IMR-90 (cell line): ENCODE data around the gene DGKZ. TPM values are rescaled to one million over a fixed set of nuclear protein-coding genes. Genes with fewer than 3 reads are reported as not detected.

Experiments used
- ATAC-seq: fragments of 200-7000 bp; cut with Tn5 transposase; 2 replicates; pipeline ENCODE4 v1.9.1; 2020; ENCODE audit warnings: low read depth, mild to moderate bottlenecking, moderate library complexity
- BruUV-seq: library from RNA; stranded (reverse); fragments of 400-500 nt; replicated peaks from 2 replicates; lab custom pipeline; 2021; lab: Mats Ljungman, UMichigan
- CTCF ChIA-PET: fragments of 300-600 bp; formaldehyde crosslinking; extraction: SDS; loops from one replicate; lab custom pipeline; 2021; ENCODE audit warnings: antibody characterized with exemption; lab: Yijun Ruan, JAX
- POLR2A ChIA-PET: fragments of 300-600 bp; sonication (Branson Sonifier 250); formaldehyde crosslinking; loops from one replicate; lab custom pipeline; 2022; ENCODE audit warnings: antibody characterized with exemption; ENCODE audit not compliant: unreplicated experiment; lab: Charles Lee
- DNase-seq: peaks from one replicate; pipeline ENCODE4 v3.0.0; 2013
- H2AFZ ChIP-seq: replicated peaks from 2 replicates; pipeline ENCODE3; 2013; ENCODE audit warnings: low read length, mild to moderate bottlenecking; ENCODE audit not compliant: poor library complexity
- H2AK5ac ChIP-seq: 2 replicates; pipeline ENCODE4 v1.6.1; 2013; ENCODE audit warnings: low read depth, low read length, inconsistent platforms
- H2AK9ac ChIP-seq: replicated peaks from 2 replicates; pipeline ENCODE3; 2013; ENCODE audit warnings: mild to moderate bottlenecking, low read depth, low read length, moderate library complexity; ENCODE audit not compliant: poor library complexity
- H2BK120ac ChIP-seq: 2 replicates; pipeline ENCODE4 v1.6.1; 2013; ENCODE audit warnings: low read depth, low read length, inconsistent platforms
- H2BK15ac ChIP-seq: 3 replicates; pipeline ENCODE4 v1.6.1; 2013; ENCODE audit warnings: low read depth, low read length, inconsistent platforms
- H2BK20ac ChIP-seq: 2 replicates; pipeline ENCODE4 v1.6.1; 2013; ENCODE audit warnings: low read depth, mild to moderate bottlenecking, inconsistent platforms, low read length, moderate library complexity
- H2BK5ac ChIP-seq: 2 replicates; pipeline ENCODE4 v1.6.1; 2013; ENCODE audit warnings: mild to moderate bottlenecking, low read depth, low read length, inconsistent platforms; ENCODE audit not compliant: poor library complexity, severe bottlenecking
- H3K14ac ChIP-seq: replicated peaks from 2 replicates; pipeline ENCODE4 v1.6.1; 2013; ENCODE audit warnings: low read depth, low read length, inconsistent platforms
- H3K18ac ChIP-seq: 2 replicates; pipeline ENCODE4 v1.6.1; 2013; ENCODE audit warnings: low read depth, low read length, control low read depth
- H3K23ac ChIP-seq: 2 replicates; pipeline ENCODE4 v1.6.1; 2013; ENCODE audit warnings: low read depth, low read length, inconsistent platforms
- H3K27ac ChIP-seq: 2 replicates; pipeline ENCODE4 v1.5.1; 2013; ENCODE audit warnings: mild to moderate bottlenecking, control low read depth, low read length; ENCODE audit not compliant: insufficient read depth
- H3K27me3 ChIP-seq: 2 replicates; pipeline ENCODE4 v1.6.1; 2013; ENCODE audit warnings: low read length; ENCODE audit not compliant: control insufficient read depth, insufficient read depth
- H3K36me3 ChIP-seq: 2 replicates; pipeline ENCODE4 v1.6.1; 2013; ENCODE audit warnings: low read length, mixed read lengths; ENCODE audit not compliant: control insufficient read depth, insufficient read depth
- H3K4ac ChIP-seq: 2 replicates; pipeline ENCODE4 v1.6.1; 2013; ENCODE audit warnings: low read depth, low read length, inconsistent platforms
- H3K4me1 ChIP-seq: 2 replicates; pipeline ENCODE4 v1.6.1; 2013; ENCODE audit warnings: low read length, mixed read lengths; ENCODE audit not compliant: control insufficient read depth, insufficient read depth
- H3K4me2 ChIP-seq: 2 replicates; pipeline ENCODE4 v1.6.1; 2013; ENCODE audit warnings: low read depth, mild to moderate bottlenecking, control low read depth, low read length, moderate library complexity
- H3K4me3 ChIP-seq: 2 replicates; pipeline ENCODE4 v1.5.1; 2013; ENCODE audit warnings: low read depth, mild to moderate bottlenecking, control low read depth, low read length, moderate library complexity; ENCODE audit not compliant: insufficient read depth
- H3K56ac ChIP-seq: 2 replicates; pipeline ENCODE4 v1.6.1; 2013; ENCODE audit warnings: low read length, inconsistent platforms; ENCODE audit not compliant: insufficient read depth; ENCODE audit errors: extremely low read depth
- H3K79me1 ChIP-seq, 2 experiments: 2 replicates each; pipeline ENCODE4 v1.6.1; 2013; ENCODE audit warnings: low read length in 2 of 2, inconsistent platforms in 1 of 2, low read depth in 1 of 2
- H3K9ac ChIP-seq: 2 replicates; pipeline ENCODE4 v1.6.1; 2013; ENCODE audit warnings: low read depth, low read length, control low read depth
- H3K9me1 ChIP-seq: 2 replicates; pipeline ENCODE4 v1.6.1; 2013; ENCODE audit warnings: low read length, inconsistent platforms; ENCODE audit not compliant: insufficient read depth
- H3K9me3 ChIP-seq: 2 replicates; pipeline ENCODE4 v1.6.1; 2013; ENCODE audit warnings: low read length; ENCODE audit not compliant: control insufficient read depth, insufficient read depth
- H4K20me1 ChIP-seq: 2 replicates; pipeline ENCODE4 v1.6.1; 2013; ENCODE audit warnings: low read length, inconsistent platforms; ENCODE audit not compliant: insufficient read depth
- H4K5ac ChIP-seq: 2 replicates; pipeline ENCODE4 v1.6.1; 2013; ENCODE audit warnings: mild to moderate bottlenecking, low read depth, low read length, control low read depth
- H4K8ac ChIP-seq, 2 experiments: 2 replicates each; pipeline ENCODE4 v1.6.1; 2013; ENCODE audit warnings: low read depth in 2 of 2, low read length in 2 of 2, control low read depth in 1 of 2, inconsistent platforms in 1 of 2
- H4K91ac ChIP-seq: 2 replicates; pipeline ENCODE4 v1.6.1; 2013; ENCODE audit warnings: low read depth, low read length, inconsistent platforms; ENCODE audit not compliant: insufficient read depth
- CHD1 ChIP-seq: IDR thresholded peaks from 2 replicates; pipeline ENCODE4 v1.6.1; 2012; ENCODE audit warnings: low read depth, low read length, improper control_type of control experiment
- CTCF ChIP-seq: conservative IDR thresholded peaks from 2 replicates; pipeline ENCODE4 v1.5.1; 2012; ENCODE audit warnings: mild to moderate bottlenecking, low read depth, low read length, improper control_type of control experiment
- MAFK ChIP-seq: IDR thresholded peaks from 2 replicates; pipeline ENCODE4 v1.6.1; 2012; ENCODE audit warnings: low read depth, low read length, improper control_type of control experiment
- RAD21 ChIP-seq: IDR thresholded peaks from 2 replicates; pipeline ENCODE4 v1.6.1; 2012; ENCODE audit warnings: low read length, improper control_type of control experiment
- SMC3 ChIP-seq: fragments of 150-350 bp; IDR thresholded peaks from 2 replicates; pipeline ENCODE4 v1.6.1; 2016; ENCODE audit warnings: low read depth, mild to moderate bottlenecking, antibody characterized with exemption, low read length, moderate library complexity
- WGBS, 2 experiments: methylation state at CpG; one replicate each; pipeline versions ENCODE4 v1.1.5 to v1.1.7; 2013; ENCODE audit warnings: missing lambda C conversion rate in 2 of 2; ENCODE audit not compliant: insufficient read length in 1 of 2; ENCODE audit errors: extremely low coverage in 2 of 2; 5-methylcytosine and 5-hydroxymethylcytosine counted together
- dilution Hi-C: fragments of 300-500 bp; cut with HindIII; formaldehyde crosslinking; loops from one replicate; pipeline ENCODE4 v1.14.3; 2018; ENCODE audit warnings: low sequenced_read_pairs; ENCODE audit not compliant: unreplicated experiment
- in situ Hi-C: fragments of 300-500 bp; cut with MboI; formaldehyde crosslinking; loops from 3 replicates; pipeline ENCODE4 v1.14.3; 2019; ENCODE audit warnings: low sequenced_read_pairs, inconsistent platforms, mixed read lengths
- intact Hi-C: fragments of 100-400 bp; cut with micrococcal nuclease; formaldehyde crosslinking; loops from 2 replicates; pipeline ENCODE4 v1.10.0; 2022
- polyA plus RNA-seq, 3 experiments: library from polyadenylated mRNA; depleted of rRNA; stranded (reverse); fragments of >200 nt; gene quantifications; 2 replicates each; pipeline ENCODE4 v1.2.3, GENCODE V29; 2012; ENCODE audit warnings: low replicate concordance in 1 of 3
- total RNA-seq: library from RNA; depleted of rRNA; stranded (reverse); fragments of >200 nt; gene quantifications from 2 replicates; pipeline ENCODE4 v1.2.3, GENCODE V29; 2012
- TF ChIP-seq, protein P1 (sequence below): fragments of 150-350 bp; IDR thresholded peaks from 2 replicates; pipeline ENCODE4 v1.6.1; 2017; ENCODE audit warnings: mild to moderate bottlenecking, antibody characterized with exemption, low read length, low read depth

Gene DGKZ
- total and polyA plus RNA-seq, 2 of the 4 experiments (the other 2 are of a cell fraction): 46.8 to 62.0 TPM

DNA sequence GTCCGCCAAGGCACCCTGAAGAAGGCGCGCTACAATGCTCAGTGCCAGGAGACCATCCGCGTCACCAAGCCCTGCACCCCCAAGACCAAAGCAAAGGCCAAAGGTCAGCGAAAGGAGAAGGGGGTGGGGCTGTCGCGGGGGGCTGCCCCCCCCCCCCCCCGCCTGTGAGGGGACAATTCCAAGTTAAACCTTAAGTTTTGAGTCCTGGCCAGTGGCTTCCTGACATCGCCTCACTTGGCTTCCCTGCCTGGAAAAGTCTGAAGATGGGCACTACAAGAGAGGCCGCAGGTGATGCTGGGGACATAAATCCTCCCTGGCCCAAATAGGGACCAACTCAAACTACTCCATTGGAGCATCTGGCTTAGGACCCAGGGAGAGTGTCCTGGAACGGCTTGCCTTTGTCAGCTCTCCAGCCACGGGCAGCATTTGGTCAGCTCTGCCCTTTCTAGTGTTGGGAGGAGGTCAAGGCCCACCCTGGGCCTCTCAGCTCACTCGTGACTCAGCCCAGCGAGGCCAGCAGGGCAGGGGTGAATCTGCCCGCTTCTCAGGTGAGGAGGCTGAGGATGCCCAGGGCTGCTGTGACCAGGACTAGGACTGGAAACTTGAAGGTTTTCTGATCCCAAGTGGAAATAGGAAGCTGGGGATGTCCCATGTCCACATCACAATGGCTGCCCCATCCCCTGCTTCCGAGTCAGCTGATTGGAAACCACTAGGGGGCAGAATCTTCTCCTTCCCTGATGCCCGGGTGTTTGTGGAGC is 35.6 kb downstream of the DGKZ start:
- POLR2A ChIA-PET: no interaction called here
- BruUV-seq: no TSS peak

More for the DNA sequence above, 35.6 kb downstream of the DGKZ start:
- H3K79me1 ChIP-seq: peaks cover 0 to 11% of the 10 kb centered on the region in 2 experiments; a peak in 2 of 4 replicates
- no peaks in the 10 kb centered on the region for H4K20me1 ChIP-seq
- dilution Hi-C loops (no loop called here), intact Hi-C loops (loop anchor here (10.0 kb wide), 1 partner anchor 302 kb away; no protein-coding TSS in a partner anchor), in situ Hi-C loops (no loop called here)
- peak overlapping the region; percentile 5; the same call in 1 of the 2 replicates for H3K23ac ChIP-seq
- no peak overlapping the region for H3K14ac ChIP-seq
- H2AK9ac ChIP-seq: peak overlapping the region; percentile 66
- no peak overlapping the region for H3K18ac ChIP-seq
- H2BK120ac ChIP-seq: no peak overlapping the region
- H3K9me3 ChIP-seq: no peaks in the 10 kb centered on the region
- H3K4me1 ChIP-seq: peaks cover 8% of the 10 kb centered on the region
- peak overlapping the region; percentile 65; the same call in 1 of the 2 replicates for H3K4ac ChIP-seq
- TF ChIP-seq SMC3: peak; percentile 35
- TF ChIP-seq RAD21: peak; percentile 42
- TF ChIP-seq CTCF: peak; percentile 66
- TF ChIP-seq MAFK: no peak
- no peak for TF ChIP-seq CHD1
- TF ChIP-seq, protein P1, sequence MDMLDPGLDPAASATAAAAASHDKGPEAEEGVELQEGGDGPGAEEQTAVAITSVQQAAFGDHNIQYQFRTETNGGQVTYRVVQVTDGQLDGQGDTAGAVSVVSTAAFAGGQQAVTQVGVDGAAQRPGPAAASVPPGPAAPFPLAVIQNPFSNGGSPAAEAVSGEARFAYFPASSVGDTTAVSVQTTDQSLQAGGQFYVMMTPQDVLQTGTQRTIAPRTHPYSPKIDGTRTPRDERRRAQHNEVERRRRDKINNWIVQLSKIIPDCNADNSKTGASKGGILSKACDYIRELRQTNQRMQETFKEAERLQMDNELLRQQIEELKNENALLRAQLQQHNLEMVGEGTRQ: 0 out of 2 replicates have a peak, but pooled peaks have one; percentile 22
- H3K56ac ChIP-seq: no peak overlapping the region
- H2AK5ac ChIP-seq: no peak overlapping the region
- no peak overlapping the region for H3K9ac ChIP-seq
- no peak for ATAC-seq
- no peak overlapping the region for H2BK20ac ChIP-seq
- 0 out of 2 replicates have a peak, but pooled peaks cover 5% of the 10 kb centered on the region for H3K9me1 ChIP-seq
- H4K8ac ChIP-seq: no peak overlapping the region; a peak in 1 of 4 replicates
- no CpG with 5 or more reads among the region's 18 CpGs for WGBS, 2 experiments
- peak overlapping the region; percentile 78 for H2AFZ ChIP-seq
- H3K4me3 ChIP-seq: peak overlapping the region; percentile 30; the same call in 1 of the 2 replicates
- H2BK15ac ChIP-seq: no peak overlapping the region
- peak; percentile 46 for DNase-seq
- H3K36me3 ChIP-seq: no peaks in the 10 kb centered on the region; the same call in 1 of the 2 replicates
- no peak overlapping the region for H2BK5ac ChIP-seq
- no peak overlapping the region for H4K5ac ChIP-seq
- peak overlapping the region; percentile 35; the same call in 1 of the 2 replicates for H3K4me2 ChIP-seq
- H3K27ac ChIP-seq: no peak overlapping the region
- CTCF ChIA-PET: interaction anchor here (0.5 to 1.5 kb wide), 4 partner anchors 9 to 149 kb away, joined by 3 to 4 read pairs (median 3); partner anchors contain the start of gene CHRM4
- H3K27me3 ChIP-seq: peaks cover 3% of the 10 kb centered on the region; the same call in 1 of the 2 replicates
- H4K91ac ChIP-seq: no peak overlapping the region
